GM21367 (cell line): ENCODE measurements around the gene ULK1.
"Not testable (repeated sequence)": the region's sequence is repeated elsewhere in the genome, so short reads cannot be mapped to it uniquely, and the experiment has no call there.

Experiments
- ATAC-seq: cut with Tn5 transposase; IDR thresholded peaks from one replicate; pipeline ENCODE4 v1.9.1; 2021; ENCODE audit not compliant: unreplicated experiment

Gene ULK1

GRCh38 chr12:131941116-131941986 lies 46.9 kb downstream of the ULK1 start:
- ATAC-seq: no peak

GRCh38 chr12:131941987-131942341 lies 47.5 kb downstream of the ULK1 start:
- no peak for ATAC-seq

- ATAC-seq: no peak
Measured at GRCh38 chr12:131942671-131943070, 48.2 kb downstream of the ULK1 start.

- ATAC-seq: no peak
Measured at GRCh38 chr12:131943389-131943788, 49.0 kb downstream of the ULK1 start.

GRCh38 chr12:131943876-131944275 lies 49.5 kb downstream of the ULK1 start:
- no peak for ATAC-seq

GRCh38 chr12:131944601-131945251 lies 50.3 kb downstream of the ULK1 start:
- no peak for ATAC-seq

GRCh38 chr12:131946757-131947156 lies 52.3 kb downstream of the ULK1 start:
- no peak for ATAC-seq

GRCh38 chr12:131947482-131948027 lies 53.1 kb downstream of the ULK1 start:
- ATAC-seq: no peak

- no peak for ATAC-seq
Measured at GRCh38 chr12:131948166-131948712, 53.8 kb downstream of the ULK1 start.

GRCh38 chr12:131948713-131949430 lies 54.5 kb downstream of the ULK1 start:
- not testable (repeated sequence) for ATAC-seq

- peak; percentile 89 for ATAC-seq
Measured at GRCh38 chr12:131949431-131950181, 55.2 kb downstream of the ULK1 start, which contains the start of gene EP400. Gene EP400, plus strand, starts transcription at chr12:131949942. Its CDS starts 10,678 bp downstream, at chr12:131960620.

GRCh38 chr12:131950182-131950913 lies 55.9 kb downstream of the ULK1 start:
- peak; percentile 25 for ATAC-seq

- not testable (repeated sequence) for ATAC-seq
Measured at GRCh38 chr12:131953810-131954209, 59.4 kb downstream of the ULK1 start.

- ATAC-seq: not testable (repeated sequence)
Measured at GRCh38 chr12:131954460-131954859, 60.0 kb downstream of the ULK1 start.

GRCh38 chr12:131959116-131959515 lies 64.7 kb downstream of the ULK1 start:
- ATAC-seq: no peak

- ATAC-seq: no peak
Measured at GRCh38 chr12:131959641-131960589, 65.5 kb downstream of the ULK1 start.

GRCh38 chr12:131960590-131961325 lies 66.3 kb downstream of the ULK1 start:
- ATAC-seq: not testable (repeated sequence)

GRCh38 chr12:131961328-131961727 lies 66.9 kb downstream of the ULK1 start:
- ATAC-seq: not testable (repeated sequence)
